ENCODE data around the gene MDN1.

MDN1 gene

DNA sequence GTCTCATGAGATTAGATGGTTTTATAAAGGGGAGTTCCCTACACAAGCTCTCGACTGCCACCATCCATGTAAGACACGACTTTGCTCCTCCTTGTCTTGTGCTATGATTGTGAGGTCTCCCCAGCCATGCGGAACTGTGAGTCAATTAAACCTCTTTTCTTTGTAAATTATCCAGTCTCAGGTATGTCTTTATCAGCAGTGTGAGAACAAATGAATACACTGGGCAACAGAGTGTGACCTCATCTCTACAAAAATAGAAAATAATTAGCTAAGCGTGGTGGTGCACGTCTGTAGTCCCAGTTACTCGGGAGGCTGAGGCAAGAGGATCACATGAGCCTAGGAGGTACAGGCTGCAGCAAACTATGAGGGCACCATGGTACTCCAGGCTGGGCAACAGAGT, 51.3 kb downstream of the MDN1 start:
- DNase-seq (ENCODE audit: extremely low read depth, low read depth): no peak
- no peak overlapping the region for H3K4me3 ChIP-seq (replicated peaks; ENCODE audit: low read depth, low read length)
- no peak for TF ChIP-seq CTCF (IDR thresholded peaks at IDR 0.05; ENCODE audit: low read depth, low read length, missing control alignments)

DNA sequence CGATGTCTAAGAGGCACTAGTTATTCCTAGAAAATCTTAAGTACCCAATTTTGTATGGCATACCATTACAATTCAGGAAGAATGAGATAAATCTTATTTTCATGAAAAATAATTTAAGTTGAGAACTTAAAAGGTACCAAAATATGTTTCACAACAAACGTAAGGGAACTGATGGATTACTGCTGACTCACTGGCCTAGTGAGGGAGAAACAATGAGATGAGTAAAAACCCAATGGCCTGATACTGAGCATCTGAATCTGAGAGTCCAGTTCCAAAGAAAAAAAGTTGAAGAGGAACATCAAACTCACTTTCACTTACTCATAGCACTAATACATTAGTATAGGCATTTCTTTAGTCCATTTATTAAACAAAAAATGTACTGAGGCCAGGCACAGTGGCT, 56.0 kb downstream of the MDN1 start:
- H3K4me3 ChIP-seq (replicated peaks; ENCODE audit: low read depth, low read length): no peak overlapping the region
- DNase-seq (ENCODE audit: extremely low read depth, low read depth): no peak
- no peak for TF ChIP-seq CTCF (IDR thresholded peaks at IDR 0.05; ENCODE audit: low read depth, low read length, missing control alignments)

- DNase-seq (ENCODE audit: extremely low read depth, low read depth): no peak
- H3K4me3 ChIP-seq (replicated peaks; ENCODE audit: low read depth, low read length): no peak overlapping the region
- TF ChIP-seq CTCF (IDR thresholded peaks at IDR 0.05; ENCODE audit: low read depth, low read length, missing control alignments): no peak
Observed at GRCh38 chr6:89758830-89759229, 60.8 kb downstream of the MDN1 start.

DNA sequence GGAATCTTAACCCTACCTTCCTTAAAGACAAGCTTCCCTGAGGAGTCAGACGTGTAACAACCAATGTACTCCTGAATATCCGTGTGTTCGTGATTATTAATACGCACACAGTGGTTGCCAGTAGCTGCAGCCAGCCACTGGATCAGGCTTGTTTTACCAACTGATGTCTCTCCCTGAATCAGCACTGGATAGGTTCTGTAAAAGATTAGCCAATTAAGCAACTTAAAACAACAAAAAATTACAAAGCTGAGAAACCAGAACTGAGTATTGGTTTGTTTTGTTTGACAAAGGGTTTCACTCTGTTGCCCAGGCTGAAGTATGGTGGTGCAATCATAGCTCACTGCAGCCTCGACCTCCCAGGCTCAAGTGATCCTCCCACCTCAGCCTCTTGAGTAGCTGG, 69.3 kb downstream of the MDN1 start:
- no peak for TF ChIP-seq CTCF (IDR thresholded peaks at IDR 0.05; ENCODE audit: low read depth, low read length, missing control alignments)

GRCh38 chr6:89749918-89750317, 69.7 kb downstream of the MDN1 start:
- TF ChIP-seq CTCF (IDR thresholded peaks at IDR 0.05; ENCODE audit: low read depth, low read length, missing control alignments): no peak

More for the DNA sequence above, 69.3 kb downstream of the MDN1 start:
- no peak overlapping the region for H3K4me3 ChIP-seq (replicated peaks; ENCODE audit: low read depth, low read length)
- DNase-seq (ENCODE audit: extremely low read depth, low read depth): no peak

DNA sequence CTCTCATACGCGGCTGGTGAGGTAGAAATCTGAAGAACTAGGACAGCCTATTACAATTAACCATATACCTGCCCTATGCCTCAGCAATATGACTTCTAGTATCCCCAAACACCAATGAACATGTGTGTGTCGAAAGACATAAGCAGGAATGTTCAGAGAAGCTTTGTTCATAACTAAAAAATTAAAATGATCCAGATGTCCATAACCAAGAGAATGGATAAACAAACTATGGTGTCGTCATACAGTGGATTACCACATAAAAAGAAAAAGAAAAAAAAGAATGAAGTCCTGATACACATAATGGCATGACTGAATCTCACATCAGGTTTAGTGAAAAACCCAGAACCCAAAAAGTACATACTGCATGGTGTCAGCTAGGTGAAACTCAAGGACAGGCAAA, 73.9 kb downstream of the MDN1 start:
- no peak for TF ChIP-seq CTCF (IDR thresholded peaks at IDR 0.05; ENCODE audit: low read depth, low read length, missing control alignments)
- no peak overlapping the region for H3K4me3 ChIP-seq (replicated peaks; ENCODE audit: low read depth, low read length)
- DNase-seq (ENCODE audit: extremely low read depth, low read depth): peak; percentile 15

More at GRCh38 chr6:89749918-89750317, 69.7 kb downstream of the MDN1 start:
- H3K4me3 ChIP-seq (replicated peaks; ENCODE audit: low read depth, low read length): no peak overlapping the region
- DNase-seq (ENCODE audit: extremely low read depth, low read depth): no peak

- H3K4me3 ChIP-seq (replicated peaks; ENCODE audit: low read depth, low read length): no peak overlapping the region
- DNase-seq (ENCODE audit: extremely low read depth, low read depth): no peak
- TF ChIP-seq CTCF (IDR thresholded peaks at IDR 0.05; ENCODE audit: low read depth, low read length, missing control alignments): no peak
Observed at GRCh38 chr6:89745096-89745495, 74.5 kb downstream of the MDN1 start.
